ENCODE data around the gene CDR2. TPM values are rescaled to one million over a fixed set of nuclear protein-coding genes. Genes with fewer than 3 reads are reported as not detected.
"Not testable (repeated sequence)": the region's sequence is repeated elsewhere in the genome, so short reads cannot be mapped to it uniquely, and the experiment has no call there.

CDR2 gene
- total RNA-seq, 1 experiment from 2014 or later, result 32.7 TPM

DNA sequence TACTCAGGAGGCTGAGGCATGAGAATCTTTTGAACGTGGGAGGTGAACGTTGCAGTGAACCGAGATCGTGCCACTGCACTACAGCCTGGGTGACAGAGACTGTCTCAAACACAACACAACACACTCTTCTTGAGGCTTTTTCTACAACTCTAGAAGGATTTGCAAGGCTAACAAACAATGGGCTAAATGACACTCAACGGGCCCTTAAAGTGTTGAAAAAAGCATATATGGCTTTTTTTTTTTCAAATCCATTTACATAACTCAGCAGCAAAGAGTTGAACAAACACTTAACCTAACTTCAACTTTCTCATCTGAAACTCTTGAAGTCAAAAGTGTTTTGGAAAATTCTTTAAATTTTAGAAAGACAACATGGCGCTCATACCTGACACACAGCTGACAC, 22.3 kb downstream of the CDR2 start:
- H3K36me3 ChIP-seq (replicated peaks; ENCODE audit: control insufficient read depth, insufficient read depth, low read length), result peaks cover 23% of the 10 kb centered on the region
- no peaks in the 10 kb centered on the region for H3K27me3 ChIP-seq (ENCODE audit: control insufficient read depth, insufficient read depth, low read length)
- no peak overlapping the region for H3K4me3 ChIP-seq (ENCODE audit: insufficient read depth, low read depth, low read length)
- no peak for DNase-seq

DNA sequence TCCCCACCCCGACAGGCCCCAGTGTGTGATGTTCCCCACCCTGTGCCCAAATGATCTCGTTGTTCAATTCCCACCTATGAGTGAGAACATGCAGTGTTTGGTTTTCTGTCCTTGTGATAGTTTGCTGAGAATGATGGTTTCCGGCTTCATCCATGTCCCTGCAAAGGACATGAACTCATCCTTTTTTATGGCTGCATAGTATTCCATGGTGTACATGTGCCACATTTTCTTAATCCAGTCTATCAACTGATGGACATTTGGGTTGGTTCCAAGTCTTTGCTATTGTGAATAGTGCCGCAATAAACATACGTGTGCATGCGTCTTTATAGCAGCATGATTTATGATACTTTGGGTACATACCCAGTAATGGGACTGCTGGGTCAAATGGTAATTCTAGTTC, 23.4 kb downstream of the CDR2 start:
- H3K36me3 ChIP-seq (replicated peaks; ENCODE audit: control insufficient read depth, insufficient read depth, low read length), result peaks cover 32% of the 10 kb centered on the region
- H3K4me3 ChIP-seq (ENCODE audit: insufficient read depth, low read depth, low read length); DNase-seq; H3K27me3 ChIP-seq (ENCODE audit: control insufficient read depth, insufficient read depth, low read length): not testable (repeated sequence)

DNA sequence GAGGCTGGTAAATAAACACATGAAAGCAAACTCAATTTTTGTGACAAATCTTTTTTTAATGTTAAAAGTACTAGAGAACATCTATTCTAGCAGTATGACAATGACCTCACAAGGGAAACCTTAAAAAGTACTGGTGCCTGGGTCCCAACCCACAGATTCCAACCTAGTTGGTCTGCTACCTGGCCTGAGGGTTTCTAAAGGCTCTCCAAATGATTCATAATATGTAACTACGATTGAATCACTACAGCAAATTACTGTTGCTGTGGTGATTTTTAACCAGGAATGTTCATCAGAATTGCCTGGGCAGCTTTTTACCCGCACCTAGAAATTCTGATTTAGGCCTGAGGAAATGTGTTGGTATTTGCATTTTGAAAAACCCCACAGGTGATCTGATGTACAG, 26.1 kb downstream of the CDR2 start:
- no peaks in the 10 kb centered on the region for H3K27me3 ChIP-seq (ENCODE audit: control insufficient read depth, insufficient read depth, low read length)
- H3K36me3 ChIP-seq (replicated peaks; ENCODE audit: control insufficient read depth, insufficient read depth, low read length), result peaks cover 32% of the 10 kb centered on the region
- no peak overlapping the region for H3K4me3 ChIP-seq (ENCODE audit: insufficient read depth, low read depth, low read length)
- no peak for DNase-seq

DNA sequence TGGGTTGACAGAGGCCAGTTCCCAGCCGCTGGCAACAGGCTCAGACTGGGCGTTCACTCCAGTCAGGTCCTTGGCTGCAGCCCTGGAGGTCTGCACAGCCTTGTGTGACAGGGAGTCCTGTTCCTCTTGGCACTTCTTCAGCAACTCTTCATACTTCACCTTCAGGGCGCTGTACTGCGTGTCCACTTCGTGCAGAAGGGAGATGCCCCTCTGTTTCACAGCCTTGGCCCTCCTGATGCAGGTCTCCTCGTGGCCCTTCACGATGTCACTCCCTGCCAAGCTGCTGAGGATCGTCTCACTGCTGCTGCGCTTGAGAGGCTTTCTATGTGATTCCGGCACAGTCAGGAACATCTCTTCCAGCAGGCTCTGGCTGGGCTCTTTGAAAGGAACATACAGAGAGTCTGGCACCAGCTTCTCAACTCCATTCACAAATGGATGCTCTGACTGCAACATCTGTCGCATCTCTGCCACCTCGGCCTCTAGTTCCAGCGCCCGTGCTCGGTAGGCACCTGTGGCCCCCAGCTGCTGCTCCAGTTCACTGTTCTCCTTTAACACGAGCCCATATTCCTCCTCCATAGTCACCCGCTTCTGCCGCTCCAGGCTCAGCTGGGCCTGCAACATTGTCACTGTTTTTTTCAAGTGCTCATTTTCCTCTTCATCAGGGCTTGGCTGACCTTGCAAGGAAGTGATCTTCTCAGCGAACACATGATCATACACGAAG, 27.2 kb downstream of the CDR2 start:
- no peaks in the 10 kb centered on the region for H3K27me3 ChIP-seq (ENCODE audit: control insufficient read depth, insufficient read depth, low read length)
- no peak overlapping the region for H3K4me3 ChIP-seq (ENCODE audit: insufficient read depth, low read depth, low read length)
- H3K36me3 ChIP-seq (replicated peaks; ENCODE audit: control insufficient read depth, insufficient read depth, low read length), result peaks cover 31% of the 10 kb centered on the region
- DNase-seq, result no peak

DNA sequence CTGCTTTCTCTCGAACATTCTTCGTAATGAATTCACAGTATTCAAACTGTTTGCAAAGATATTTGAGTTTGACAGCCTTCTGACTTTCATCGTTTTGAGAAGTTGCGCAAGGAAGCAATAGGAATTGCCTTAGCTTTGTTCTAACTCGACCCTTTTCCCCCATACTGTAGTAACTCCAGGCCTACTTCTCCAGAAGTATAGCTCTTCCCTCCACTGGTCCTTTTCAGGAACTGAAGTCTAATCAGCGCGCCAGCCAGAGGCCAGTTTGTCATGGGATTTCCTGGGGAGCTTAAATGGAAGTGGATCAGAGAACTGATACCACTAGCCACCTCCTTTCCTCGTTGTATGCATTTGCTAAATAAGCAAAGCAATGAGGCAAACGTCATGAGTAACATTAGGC, 27.9 kb downstream of the CDR2 start:
- no peak overlapping the region for H3K4me3 ChIP-seq (ENCODE audit: insufficient read depth, low read depth, low read length)
- peaks cover 28% of the 10 kb centered on the region for H3K36me3 ChIP-seq (replicated peaks; ENCODE audit: control insufficient read depth, insufficient read depth, low read length)
- no peaks in the 10 kb centered on the region for H3K27me3 ChIP-seq (ENCODE audit: control insufficient read depth, insufficient read depth, low read length)
- no peak for DNase-seq

DNA sequence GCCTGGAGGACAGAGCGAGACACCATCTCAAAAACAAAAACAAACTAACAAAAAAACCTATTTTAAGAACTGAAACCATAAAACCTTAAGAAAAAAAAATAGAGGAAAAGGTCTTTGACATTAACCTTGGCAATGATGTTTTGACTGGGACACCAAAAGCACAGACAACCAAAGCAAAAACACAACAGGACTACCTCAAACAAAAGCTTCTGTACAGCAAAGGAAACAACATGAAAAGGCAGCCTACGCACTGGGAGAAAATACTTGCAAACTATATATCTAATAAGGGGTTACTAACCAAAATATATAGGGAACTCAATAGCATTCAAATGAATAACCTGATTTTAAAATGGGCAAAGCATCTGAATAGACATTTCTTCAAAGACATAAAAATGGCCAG, 32.3 kb downstream of the CDR2 start:
- Histone ChIP-seq H3K27me3 (ENCODE audit: control insufficient read depth, insufficient read depth, low read length) (no peaks in the 10 kb centered on the region), H3K4me3 (ENCODE audit: insufficient read depth, low read depth, low read length) (no peak overlapping the region), H3K36me3 (replicated peaks; ENCODE audit: control insufficient read depth, insufficient read depth, low read length) (peaks cover 8% of the 10 kb centered on the region)
- DNase-seq, result no peak

DNA sequence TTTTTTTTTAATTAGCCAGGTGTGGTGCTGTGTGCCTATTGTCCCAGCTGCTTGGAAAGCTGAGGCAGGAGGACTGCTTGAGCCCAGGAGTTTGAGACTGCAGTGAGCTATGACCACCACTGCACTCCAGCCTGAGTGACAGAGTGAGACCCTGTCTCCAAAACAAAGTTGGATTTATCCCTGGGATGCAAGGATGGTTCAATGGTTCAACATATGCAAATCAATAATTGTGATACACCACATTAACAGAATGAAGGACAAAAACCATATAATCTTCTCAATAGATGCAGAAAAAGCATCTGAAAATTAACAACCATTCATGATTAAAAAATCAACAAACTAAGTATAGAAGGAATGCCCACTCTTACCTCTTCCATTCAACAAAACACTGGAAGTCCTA, 33.5 kb downstream of the CDR2 start:
- Histone ChIP-seq H3K4me3 (ENCODE audit: insufficient read depth, low read depth, low read length) (no peak overlapping the region), H3K36me3 (replicated peaks; ENCODE audit: control insufficient read depth, insufficient read depth, low read length) (peaks cover 2% of the 10 kb centered on the region; the same call in 1 of the 2 replicates), H3K27me3 (ENCODE audit: control insufficient read depth, insufficient read depth, low read length) (no peaks in the 10 kb centered on the region)
- no peak for DNase-seq

DNA sequence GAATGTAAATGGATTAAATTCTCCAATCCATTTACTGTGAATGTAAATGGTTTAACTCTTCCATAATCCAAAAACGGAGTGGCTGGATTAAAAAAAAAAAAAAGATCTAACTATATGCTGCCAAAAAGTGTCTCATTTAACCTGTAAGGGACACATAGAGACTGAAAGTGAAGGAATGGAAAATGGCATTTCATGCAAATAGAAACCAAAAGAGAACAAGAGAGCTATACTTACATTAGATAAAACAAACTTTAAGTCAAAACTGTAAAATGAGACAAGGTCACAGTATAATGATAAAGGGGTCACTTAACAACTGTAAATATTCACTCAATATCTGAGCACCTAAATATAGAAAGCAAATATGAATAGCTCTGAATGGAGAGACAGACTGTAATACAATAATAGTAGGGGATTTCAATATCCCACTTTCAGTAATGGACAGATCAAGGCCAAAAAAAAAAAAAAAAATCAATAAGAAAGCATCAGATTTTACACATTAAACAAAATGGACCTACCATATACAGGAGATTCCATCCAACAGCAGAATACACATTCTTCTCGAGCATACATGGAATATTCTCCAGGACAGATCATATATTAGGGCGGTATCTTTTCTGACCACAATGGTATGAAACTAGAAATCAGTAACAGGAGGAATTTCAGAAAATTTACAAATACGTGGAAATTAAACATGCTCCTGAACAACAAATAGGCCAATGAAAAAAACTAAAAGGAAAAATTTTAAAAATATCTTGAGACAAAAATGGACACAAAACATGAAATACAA, 36.4 kb downstream of the CDR2 start:
- Histone ChIP-seq H3K36me3 (replicated peaks; ENCODE audit: control insufficient read depth, insufficient read depth, low read length) (peaks cover 11% of the 10 kb centered on the region), H3K4me3 (ENCODE audit: insufficient read depth, low read depth, low read length) (no peak overlapping the region), H3K27me3 (ENCODE audit: control insufficient read depth, insufficient read depth, low read length) (no peaks in the 10 kb centered on the region)
- no peak for DNase-seq

DNA sequence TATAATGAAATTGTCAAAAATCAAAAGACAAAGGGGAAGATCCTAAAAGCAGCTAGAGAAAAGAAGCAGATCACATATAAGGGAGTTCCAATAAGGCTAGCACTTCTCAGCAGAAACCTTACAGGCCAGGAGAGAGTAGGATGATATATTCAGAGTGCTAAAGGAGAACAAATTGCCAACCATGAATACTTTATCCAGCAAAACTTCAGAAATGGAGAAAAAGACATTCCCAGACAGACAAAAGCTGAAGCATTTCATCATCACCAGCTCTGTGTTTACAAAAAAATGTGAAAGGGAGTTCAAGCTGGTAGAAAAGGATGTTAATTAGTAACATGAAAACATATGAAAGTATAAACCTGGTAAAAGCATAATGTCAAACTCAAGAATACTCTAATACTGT, 37.4 kb downstream of the CDR2 start:
- Histone ChIP-seq H3K4me3 (ENCODE audit: insufficient read depth, low read depth, low read length) (no peak overlapping the region), H3K27me3 (ENCODE audit: control insufficient read depth, insufficient read depth, low read length) (no peaks in the 10 kb centered on the region), H3K36me3 (replicated peaks; ENCODE audit: control insufficient read depth, insufficient read depth, low read length) (peaks cover 16% of the 10 kb centered on the region)
- no peak for DNase-seq

DNA sequence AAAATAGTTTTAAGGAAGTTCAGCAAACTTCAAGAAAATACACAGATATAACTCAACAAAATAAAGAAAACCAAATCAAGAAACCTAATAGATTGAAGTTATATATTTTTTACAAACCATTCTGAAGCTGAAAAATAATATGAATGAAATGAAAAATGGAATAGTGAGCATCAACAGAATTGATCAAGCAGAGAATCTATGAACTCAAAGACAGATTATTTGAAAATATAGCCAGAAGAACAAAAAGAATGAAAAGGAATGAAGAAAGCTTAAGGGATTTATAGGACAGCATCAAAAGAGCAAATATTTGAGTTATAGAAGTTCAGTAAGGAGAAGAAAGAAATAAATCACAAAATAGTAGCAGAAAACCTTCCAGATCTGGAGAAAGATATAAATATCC, 37.8 kb downstream of the CDR2 start:
- no peak for DNase-seq
- Histone ChIP-seq H3K36me3 (replicated peaks; ENCODE audit: control insufficient read depth, insufficient read depth, low read length) (peaks cover 18% of the 10 kb centered on the region), H3K4me3 (ENCODE audit: insufficient read depth, low read depth, low read length) (no peak overlapping the region), H3K27me3 (ENCODE audit: control insufficient read depth, insufficient read depth, low read length) (no peaks in the 10 kb centered on the region)

DNA sequence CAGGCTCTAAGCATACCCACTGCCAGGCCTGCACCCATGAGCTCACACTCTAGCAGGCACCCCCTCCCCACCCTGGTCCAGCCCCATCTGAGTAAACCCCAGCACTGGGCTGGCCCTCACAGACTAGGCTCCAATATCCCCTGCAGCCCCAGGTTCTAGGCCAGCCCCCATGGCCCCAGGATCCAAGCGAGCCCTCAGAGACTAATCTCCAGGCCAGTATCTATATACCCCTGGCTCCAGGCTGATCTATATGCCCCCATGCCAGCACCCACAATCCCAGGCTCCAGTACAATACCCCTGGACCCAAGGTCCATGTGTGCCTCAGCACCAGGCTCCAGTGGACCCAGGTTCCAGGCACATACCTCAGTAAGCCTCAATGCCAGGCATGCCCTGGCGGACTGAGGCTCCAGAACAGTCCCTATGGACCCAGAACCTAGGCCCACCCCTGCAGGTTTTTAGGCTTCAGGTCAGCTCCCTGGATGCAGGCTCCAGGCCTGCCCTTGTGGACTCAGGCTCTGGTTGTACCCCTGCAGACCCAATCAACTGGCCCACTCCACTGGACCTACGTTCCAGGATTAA, 38.7 kb downstream of the CDR2 start:
- no peaks in the 10 kb centered on the region for H3K27me3 ChIP-seq (ENCODE audit: control insufficient read depth, insufficient read depth, low read length)
- peaks cover 18% of the 10 kb centered on the region for H3K36me3 ChIP-seq (replicated peaks; ENCODE audit: control insufficient read depth, insufficient read depth, low read length)
- H3K4me3 ChIP-seq (ENCODE audit: insufficient read depth, low read depth, low read length), result no peak overlapping the region
- DNase-seq, result no peak

DNA sequence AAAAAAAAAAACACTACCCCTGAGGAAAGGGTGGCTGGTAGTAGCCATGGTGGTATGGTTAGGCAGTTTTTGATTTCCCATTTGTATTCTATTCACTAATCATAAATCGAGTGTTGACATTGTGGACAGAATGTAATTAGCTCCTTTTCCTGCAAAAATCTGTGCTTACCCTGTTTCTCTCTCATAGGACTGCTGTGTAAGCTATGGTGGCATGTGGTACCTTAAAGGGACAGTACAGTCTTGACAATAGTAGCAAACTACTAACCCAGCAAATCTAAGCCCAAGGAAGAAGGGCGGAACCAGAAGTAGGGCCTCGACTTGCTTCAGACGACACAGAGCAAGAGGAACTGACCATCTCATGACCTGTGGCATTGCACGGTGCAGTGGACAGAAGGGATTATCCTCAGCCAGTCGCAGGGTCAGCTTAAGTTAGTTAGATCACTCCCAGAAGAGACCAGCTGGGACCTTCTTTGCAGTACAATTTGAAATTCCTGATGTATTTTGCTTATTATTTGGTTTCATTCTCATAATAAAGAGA, 40.9 kb downstream of the CDR2 start:
- no peak for DNase-seq
- Histone ChIP-seq H3K4me3 (ENCODE audit: insufficient read depth, low read depth, low read length) (no peak overlapping the region), H3K36me3 (replicated peaks; ENCODE audit: control insufficient read depth, insufficient read depth, low read length) (peaks cover 20% of the 10 kb centered on the region), H3K27me3 (ENCODE audit: control insufficient read depth, insufficient read depth, low read length) (no peaks in the 10 kb centered on the region)

DNA sequence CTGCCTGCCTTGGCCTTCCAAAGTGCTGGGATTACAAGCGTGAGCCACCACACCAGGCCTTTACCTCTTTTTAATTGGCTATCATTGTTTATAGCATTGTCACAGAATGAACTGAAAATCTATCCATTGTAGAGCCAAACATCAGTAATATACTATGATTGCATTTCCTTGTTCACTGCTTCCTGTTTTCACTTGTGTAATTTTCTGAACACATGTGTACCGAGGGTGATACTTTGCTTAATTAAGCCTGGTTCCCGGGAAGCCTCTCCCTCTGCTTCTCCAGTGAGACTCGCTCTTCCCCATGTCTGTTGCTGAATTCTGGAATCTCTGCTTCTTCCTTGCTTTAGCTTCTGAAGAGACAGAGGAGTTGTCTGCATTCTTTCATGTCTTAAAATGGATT, 44.1 kb downstream of the CDR2 start:
- no peak for DNase-seq
- peaks cover 33% of the 10 kb centered on the region for H3K36me3 ChIP-seq (replicated peaks; ENCODE audit: control insufficient read depth, insufficient read depth, low read length)
- H3K27me3 ChIP-seq (ENCODE audit: control insufficient read depth, insufficient read depth, low read length), result no peaks in the 10 kb centered on the region
- no peak overlapping the region for H3K4me3 ChIP-seq (ENCODE audit: insufficient read depth, low read depth, low read length)

DNA sequence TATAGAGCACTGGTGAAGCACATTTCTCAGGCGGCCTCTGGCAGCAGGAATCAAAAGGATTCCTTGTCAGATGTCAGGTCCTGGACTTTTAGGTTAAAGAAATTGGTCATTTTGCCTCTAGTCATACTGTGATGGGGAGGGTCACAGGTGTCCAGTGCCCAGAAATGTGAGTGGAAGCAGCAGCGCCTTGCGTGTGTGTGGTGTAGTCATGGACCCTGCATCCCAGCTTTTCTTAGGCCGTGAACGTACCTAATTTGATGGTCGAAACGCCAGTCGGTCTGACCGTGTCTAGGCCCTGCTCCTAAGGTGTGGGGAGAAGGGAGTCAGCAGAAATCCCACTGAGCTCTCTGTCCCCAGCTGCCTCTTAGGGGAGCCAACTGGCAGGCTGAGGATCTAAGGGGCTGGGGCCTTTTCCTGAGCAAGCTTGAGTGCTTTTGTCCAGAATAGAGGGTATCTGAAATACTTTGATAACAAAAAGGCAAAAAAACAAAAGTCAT, 45.2 kb downstream of the CDR2 start:
- peaks cover 38% of the 10 kb centered on the region for H3K36me3 ChIP-seq (replicated peaks; ENCODE audit: control insufficient read depth, insufficient read depth, low read length)

More for the DNA sequence above, 45.2 kb downstream of the CDR2 start:
- no peak for DNase-seq
- H3K4me3 ChIP-seq (ENCODE audit: insufficient read depth, low read depth, low read length), result no peak overlapping the region
- no peaks in the 10 kb centered on the region for H3K27me3 ChIP-seq (ENCODE audit: control insufficient read depth, insufficient read depth, low read length)
